ENCODE measurements around the gene COL21A1.

Gene COL21A1

DNA sequence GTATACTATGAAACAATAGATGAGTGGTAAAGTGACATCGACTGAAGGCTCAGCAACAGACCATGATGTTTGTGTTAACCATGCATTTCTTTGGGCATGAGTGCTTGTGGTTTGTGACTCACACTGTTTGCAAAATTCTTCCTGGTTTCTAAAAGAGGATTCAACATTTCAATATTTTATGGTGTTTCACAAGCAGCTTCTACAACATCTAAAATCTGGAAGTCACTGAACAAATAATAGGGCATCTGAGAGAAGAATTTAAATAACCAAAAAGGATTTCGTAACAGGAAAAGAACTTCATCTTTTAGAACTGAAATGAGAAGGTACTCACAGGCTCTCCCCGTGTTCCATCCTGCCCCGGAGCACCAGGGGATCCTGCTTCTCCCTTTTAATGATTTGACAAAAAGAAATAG is 146.2 kb downstream of the COL21A1 start:
- DNase-seq, result no peak

GRCh38 chr6:56096946-56097621 is 150.3 kb downstream of the COL21A1 start:
- DNase-seq, result no peak

DNA sequence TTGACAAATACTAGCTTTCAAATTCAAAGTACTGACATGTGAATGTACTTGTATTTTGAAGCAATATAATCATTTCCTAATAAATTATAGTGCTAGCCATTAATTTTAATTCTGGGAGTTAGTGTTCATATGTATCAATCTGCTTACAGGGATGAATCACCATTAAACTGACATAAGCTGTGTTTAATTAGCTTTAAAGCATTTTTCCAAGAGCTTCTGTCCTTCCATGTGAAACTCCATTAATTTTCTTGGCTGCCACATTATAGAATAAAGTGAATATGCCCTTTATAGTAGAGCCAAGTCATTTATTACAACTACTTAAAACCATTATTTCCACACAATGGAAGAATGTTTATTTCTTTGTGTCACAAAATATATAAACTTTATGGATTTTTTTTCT is 150.8 kb downstream of the COL21A1 start:
- peak in 1 of 2 experiments; percentile 5 for DNase-seq

DNA sequence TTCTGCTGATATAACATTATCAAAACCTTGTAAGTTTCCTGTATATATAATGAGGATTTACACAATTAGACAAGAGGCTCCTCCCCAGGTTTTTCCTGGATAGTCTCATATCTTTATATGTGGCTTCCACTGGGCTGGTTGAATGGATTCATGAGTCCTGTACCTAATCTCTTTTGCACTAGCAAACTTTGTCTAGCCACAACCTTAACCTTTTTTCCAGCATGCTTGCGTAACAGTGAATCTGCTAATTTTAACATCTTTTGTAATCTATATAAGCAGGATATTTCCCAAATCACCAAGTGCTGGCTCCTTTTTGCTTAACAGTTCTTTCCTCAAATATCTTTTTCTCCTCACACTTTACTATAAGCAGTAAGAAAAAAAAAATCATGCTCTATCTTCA is 153.6 kb downstream of the COL21A1 start:
- DNase-seq, result no peak

DNA sequence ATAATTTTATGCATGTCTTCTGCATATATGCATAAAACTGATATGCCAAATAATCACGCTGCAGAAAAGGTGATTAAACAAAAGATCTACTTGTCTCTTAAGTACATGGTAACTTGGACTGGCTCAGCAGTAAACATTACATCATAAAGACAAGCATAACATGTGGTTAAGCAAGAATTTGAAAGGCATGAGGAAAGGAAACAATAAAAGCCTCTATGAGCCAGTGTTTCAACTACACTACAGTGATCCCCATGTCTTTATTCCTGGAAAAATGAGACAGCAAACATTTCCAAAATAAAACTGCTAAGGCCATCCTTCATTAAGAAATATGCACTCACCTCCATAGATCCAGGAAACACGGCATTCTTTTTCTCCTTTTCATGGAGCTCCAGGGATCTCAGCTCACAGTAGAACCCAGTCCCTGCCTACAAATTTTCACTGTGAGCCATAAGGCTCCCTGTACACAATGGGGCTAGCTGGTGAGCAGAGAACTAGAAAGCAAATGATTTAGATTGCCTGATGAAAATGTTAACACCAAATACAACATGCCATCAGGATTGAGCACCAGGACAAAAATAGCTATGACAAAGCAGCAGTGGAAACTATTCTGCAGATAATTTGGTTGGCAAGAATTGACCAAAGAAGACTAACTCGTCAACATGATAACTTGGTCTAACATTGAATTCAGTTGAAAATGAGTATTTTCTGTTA is 156.1 kb downstream of the COL21A1 start:
- DNase-seq, result peak in 1 of 2 experiments; percentile 2

- DNase-seq, result no peak
Measured at GRCh38 chr6:56088641-56089040, 158.7 kb downstream of the COL21A1 start.

GRCh38 chr6:56087421-56087820 is 160.0 kb downstream of the COL21A1 start:
- no peak for DNase-seq

DNA sequence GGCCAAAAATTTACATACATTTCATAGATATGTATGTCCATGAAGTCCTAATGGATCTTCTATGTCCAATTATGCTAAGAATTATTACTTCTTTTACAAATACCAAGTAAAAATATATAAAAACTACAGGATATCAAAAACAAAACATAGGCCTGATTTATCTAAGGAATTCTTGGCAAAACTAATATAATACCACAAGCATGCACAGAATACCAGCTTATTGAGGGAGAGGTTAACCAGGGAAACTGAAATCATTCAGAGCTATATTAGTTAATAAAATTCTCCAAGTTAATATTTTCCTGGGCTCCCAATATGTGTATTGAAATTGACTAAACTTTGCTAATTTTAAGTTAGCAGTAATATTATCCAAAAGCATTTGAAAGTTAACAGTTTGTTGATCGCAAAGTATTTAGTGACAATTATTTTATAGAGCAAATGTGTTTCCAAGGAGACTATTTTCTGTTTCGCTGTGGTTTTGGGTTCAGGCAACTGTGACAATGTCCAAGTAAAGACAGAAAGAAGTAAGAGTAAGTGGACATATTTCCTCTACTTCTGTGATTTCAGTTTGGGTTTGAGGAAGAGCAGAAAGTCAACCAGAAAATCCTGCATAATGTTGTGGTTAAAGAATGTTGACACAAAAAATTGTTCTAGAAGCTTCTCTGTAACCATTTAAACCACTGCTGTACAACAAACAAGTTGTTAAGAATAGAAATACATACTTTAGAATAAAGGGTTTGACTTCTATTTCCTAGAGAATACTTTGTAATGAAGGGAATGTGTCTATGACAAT is 167.4 kb downstream of the COL21A1 start:
- no peak for DNase-seq

- no peak for DNase-seq
Measured at GRCh38 chr6:56076033-56076432, 171.3 kb downstream of the COL21A1 start.

DNA sequence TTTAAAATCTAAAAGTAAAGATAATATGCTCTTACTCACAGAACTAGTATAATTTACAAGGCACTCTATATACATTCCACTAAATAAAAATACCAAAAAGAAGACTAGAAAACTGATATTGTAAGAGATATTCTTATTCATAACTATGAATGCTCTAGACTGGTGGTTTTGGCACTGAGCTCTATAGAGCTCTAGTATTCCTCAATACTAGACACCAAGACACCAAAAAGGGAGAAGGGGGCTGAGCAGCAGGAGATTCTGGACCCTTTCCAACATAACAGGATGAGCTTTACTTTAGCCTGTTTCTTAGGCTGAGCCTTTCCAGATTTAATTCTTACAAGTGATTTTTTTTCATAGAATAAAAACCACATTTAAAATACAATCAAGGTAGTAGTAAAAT is 173.6 kb downstream of the COL21A1 start:
- no peak for DNase-seq

DNA sequence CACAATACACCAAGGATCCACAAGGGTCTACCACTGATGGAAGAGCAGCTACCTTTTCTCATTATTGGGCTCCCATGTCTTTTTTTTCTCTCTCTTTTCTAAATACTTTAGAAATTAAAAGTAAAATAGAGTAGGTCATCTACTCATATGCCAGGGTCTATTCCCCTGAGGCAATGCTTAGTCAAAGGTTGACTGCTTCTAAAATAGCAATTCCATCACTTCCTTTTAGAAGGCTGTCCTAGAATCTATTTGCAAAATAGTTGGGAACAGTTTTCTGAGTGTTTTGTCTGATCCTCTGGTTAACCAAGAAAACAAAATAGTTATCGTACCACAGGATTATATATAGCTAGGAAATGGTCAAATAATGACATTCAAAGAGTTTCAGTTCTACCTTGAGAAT is 174.1 kb downstream of the COL21A1 start:
- no peak for DNase-seq

DNA sequence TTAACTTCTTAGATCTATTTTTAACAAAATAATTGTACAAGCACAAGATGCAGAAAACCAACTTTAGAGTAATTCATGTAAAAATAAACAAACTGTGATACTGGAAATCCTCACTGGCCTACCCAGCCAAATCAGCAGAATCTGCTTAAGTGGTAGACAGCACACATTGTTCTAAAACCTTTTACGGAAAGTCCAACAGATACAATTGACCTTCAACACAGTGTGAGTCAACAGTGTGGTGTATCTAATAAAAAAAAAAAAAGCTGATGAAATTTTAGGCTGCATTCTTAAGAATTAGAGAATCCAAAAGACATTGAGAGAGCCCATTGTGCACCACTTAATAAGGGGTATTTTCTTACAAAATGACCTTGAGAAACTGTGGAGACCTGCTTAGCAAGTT is 174.5 kb downstream of the COL21A1 start:
- DNase-seq, result no peak

- no peak for DNase-seq
Measured at GRCh38 chr6:56065408-56065807, 182.0 kb downstream of the COL21A1 start.

DNA sequence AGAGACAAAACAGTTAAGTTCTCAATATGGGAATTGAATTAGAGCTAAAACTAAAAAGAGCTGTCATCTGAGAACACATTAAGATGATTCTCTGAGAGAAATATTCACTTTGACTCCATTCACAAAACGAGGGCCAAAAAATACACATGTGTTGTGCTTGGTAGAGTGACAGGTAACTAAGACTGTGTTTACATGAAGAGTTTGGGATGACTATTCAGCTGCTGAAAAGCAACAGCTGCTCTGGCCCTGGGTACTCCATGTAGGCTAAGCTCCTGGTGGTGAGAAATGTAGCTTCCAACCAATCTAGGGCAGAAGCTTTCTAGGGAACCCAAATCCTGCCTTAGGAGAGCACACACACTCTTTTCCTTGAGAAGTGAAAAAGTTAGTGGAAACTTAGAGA is 184.5 kb downstream of the COL21A1 start:
- no peak for DNase-seq

- no peak for DNase-seq
Measured at GRCh38 chr6:56058636-56059035, 188.7 kb downstream of the COL21A1 start.

DNA sequence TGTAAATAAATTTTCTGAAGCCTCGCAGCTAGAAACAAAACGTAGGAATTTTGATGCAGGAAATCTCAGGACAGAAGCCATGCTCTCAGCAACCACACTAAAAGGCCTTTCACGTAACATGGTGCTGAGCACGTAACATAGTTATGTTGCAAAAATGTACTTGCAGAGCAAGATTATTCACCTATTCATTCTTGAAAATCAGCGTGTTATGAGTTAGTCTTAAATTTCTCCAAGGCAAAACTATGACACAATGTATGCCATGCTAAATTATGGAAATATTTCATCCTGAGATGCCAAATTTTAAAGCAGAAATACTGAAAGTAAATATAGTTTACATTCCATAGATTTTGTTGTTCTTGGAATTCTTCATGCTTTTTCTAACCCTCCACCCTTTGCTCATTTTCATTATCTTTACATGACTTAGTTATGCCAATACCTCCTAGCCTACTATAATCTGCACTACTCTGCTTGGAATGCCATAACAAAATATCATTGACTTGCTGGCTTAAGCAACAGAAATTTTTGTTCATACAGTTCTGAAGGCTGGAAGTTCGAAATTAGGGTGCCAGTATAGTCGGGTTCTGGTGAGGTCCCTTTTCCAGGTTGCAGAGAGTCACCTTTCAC is 192.2 kb downstream of the COL21A1 start:
- no peak for DNase-seq

DNA sequence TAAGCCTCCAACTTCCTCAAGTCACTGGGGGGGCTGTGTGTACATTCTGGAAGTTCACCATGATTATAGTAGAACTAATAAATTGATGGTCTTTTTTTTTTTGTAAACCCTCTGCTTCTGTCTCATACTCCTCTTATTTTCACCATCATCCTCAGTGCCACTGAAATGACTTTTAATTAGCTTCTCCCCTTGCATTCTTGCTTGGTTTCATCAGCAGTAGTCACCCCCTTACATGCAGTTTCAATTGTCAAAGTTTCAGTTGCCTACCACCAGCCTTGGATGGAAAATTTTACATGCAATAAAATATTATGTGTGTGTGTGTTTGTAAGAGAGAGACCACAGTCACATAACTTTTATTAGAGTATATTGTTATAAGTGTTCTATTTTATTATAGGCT is 196.2 kb downstream of the COL21A1 start:
- DNase-seq, result no peak

DNA sequence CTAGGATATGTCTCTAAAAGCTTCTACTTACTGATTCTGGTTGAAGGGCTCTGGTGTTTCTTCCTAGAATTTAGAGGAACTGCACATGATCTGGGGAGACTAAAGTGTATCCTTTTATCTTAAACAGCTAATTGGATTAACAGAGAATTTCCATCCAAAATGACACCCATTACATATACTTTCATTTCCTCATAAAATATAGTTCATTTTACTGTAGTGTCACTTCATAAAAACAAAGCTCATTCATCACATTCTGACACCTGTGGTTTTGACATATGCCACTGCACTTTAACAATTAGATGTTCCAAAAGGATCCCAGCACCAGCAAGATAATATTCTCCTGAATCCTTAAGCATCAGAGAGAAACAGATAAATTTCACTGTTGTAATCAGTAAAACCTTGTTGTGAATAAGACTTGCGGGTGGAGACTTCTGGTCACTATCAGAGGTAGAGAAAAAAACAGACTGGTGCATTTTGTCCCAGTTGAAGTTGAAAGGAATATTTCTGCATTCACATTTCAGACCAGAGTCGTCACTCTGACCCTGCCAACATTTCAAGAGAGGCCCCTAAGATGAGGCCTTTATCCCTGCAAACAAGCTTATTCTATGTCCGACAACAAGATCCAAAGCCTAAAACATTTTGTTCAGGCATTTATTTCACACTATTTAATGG is 196.7 kb downstream of the COL21A1 start:
- no peak for DNase-seq

DNA sequence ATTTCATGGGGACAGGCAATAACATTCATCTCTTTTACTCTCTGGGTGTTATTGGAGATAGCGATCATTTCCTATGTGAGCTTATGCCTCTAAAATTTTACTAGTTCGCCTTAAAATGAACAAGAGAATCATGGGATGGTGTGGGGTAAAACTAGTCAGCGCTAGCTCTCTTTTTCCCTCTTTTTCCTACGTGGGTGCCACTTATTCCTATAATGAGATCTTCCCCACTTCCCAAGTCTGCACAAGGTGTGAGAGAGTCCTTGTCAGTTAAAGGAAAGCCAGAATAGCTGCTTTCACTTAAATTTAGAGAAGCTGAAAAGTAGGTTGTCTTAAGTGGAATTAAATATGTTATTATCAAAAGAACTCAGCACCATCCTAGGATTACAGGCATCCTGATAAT is 198.8 kb downstream of the COL21A1 start:
- no peak for DNase-seq

DNA sequence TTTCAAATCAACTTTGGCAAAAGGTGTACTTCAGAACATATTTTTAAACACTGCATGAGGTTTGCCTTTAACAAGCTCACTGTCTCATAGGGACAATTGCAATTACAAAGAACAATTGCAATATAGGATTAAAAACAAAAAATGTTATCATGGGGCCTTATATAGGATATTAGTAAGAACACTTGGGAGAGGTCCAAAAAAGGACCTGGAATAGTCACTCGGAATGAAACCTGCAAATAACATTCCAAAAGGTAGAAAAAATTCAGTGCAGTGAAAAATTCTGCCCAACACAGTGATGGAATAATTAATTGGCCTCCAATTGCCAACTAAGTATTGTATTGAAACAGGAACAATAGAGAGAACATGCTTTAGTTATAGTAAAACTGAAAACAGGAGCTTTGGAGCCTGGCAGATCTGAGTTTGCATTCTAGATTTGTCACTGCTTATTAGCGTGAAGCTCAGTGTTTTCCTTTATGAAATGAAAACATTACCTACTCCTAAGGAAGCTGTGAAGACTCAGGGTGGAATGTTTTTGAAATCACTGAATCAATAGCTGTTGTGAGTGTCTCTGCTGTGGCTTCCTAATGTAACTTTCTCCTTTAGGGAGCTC is 199.3 kb downstream of the COL21A1 start:
- DNase-seq, result no peak

GRCh38 chr6:56046576-56046975 is 200.8 kb downstream of the COL21A1 start:
- DNase-seq, result no peak

GRCh38 chr6:56043761-56044160 is 203.6 kb downstream of the COL21A1 start:
- no peak for DNase-seq

Data from NCI-H2081 (cell line).